ENCODE measurements around the gene NOC2L.

Gene NOC2L

GRCh38 chr1:974293-974640 lies 15.2 kb upstream of the NOC2L start:
- DNase-seq = no peak

GRCh38 chr1:973459-974292 lies 14.6 kb upstream of the NOC2L start:
- DNase-seq = no peak

GRCh38 chr1:972726-973458 lies 13.8 kb upstream of the NOC2L start:
- DNase-seq = no peak

DNA sequence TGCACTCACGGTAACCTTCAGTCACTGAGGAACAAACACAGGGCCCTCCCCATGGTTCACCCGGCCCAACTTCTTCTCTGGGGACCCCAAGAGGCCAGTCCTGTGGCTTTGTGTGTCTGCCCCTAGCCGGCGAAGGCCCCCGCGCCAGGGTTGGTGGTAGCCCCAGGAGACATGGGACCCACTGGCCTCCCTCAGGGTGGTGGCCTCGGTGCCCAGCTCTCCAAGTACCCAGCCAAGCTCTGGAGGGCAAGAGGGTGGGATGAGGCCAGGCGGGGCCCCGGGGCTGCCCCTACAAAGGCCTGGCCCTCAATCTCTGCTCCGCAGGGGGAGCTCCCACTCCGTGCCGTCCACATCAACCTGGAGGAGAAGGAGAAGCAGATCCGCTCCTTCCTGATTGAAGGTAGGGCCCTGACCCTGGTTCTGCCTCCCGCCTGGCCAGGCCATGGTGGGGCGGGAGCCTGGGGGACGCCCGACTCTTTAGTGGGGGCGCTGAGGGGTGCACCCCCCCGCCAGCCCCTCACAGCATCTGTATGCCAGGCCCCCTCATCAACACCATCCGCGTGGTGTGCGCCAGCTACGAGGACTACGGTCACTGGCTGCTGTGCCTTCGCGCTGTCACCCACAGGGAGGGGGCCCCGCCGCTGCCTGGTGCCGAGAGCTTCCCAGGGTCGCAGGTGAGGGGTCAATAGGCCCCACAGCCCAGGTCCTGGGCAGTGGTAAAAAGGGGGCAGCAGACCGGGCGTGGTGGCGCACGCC lies 12.9 kb upstream of the NOC2L start:
- DNase-seq = no peak

DNA sequence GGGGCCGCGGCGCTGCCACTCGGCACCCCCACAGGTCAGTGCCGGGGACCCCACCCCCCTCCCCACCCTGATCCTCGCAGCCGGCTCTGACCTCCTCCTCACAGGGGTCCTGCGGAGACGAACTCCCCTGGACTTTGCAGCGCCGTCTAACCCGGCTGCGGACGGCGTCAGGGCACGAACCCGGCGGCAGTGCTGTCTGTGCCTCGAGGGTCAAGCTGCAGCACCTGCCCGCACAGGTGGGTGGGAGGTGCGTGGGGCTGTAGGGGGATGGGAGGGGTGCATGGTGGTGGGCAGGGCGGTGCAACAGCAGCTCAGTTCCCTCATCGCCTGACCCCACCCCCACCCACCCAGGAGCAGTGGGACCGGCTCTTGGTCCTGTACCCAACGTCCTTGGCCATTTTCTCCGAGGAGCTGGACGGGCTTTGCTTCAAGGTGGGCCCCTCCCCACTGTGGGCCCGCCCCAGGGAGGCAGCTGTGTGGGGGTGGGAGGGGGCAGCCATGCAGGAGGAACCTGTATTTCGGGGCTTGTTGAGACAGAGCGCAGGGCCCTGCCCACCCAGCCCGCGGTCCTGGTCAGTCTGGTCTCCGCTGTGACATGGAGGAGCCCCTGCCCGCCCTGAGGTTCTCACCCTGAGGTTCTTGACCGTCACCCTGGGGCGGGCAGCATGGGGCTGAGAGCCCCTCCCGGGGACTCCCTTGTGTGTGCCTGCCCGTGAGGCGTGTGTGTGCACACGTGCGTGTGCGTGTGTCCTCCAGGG lies 12.1 kb upstream of the NOC2L start:
- DNase-seq = no peak

DNA sequence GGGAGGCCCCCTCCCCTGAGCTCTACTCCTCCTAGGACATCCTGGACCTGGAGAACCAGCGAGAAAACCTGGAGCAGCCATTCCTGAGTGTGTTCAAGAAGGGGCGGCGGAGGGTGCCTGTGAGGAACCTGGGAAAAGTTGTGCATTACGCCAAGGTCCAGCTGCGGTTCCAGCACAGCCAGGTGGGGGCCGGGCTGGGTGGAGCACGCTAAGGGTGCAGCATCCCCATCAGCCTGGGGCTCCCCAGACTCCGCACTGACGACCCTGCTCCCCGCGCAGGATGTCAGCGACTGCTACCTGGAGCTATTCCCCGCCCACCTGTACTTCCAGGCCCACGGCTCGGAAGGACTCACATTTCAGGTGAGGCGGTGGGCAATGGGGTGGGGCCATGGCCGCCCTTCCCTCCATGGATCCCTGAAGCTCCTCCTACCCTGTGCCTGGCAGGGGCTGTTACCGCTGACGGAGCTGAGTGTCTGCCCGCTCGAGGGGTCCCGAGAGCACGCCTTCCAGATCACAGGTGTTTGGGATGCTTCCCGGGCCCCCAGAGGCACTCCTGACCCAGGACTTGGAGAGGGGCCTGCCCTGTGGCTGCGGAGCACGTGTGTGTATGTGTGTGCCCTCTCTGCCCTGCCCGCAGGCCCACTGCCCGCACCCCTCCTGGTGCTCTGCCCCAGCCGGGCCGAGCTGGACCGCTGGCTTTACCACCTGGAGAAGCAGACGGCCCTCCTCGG lies 11.4 kb upstream of the NOC2L start:
- DNase-seq = no peak

DNA sequence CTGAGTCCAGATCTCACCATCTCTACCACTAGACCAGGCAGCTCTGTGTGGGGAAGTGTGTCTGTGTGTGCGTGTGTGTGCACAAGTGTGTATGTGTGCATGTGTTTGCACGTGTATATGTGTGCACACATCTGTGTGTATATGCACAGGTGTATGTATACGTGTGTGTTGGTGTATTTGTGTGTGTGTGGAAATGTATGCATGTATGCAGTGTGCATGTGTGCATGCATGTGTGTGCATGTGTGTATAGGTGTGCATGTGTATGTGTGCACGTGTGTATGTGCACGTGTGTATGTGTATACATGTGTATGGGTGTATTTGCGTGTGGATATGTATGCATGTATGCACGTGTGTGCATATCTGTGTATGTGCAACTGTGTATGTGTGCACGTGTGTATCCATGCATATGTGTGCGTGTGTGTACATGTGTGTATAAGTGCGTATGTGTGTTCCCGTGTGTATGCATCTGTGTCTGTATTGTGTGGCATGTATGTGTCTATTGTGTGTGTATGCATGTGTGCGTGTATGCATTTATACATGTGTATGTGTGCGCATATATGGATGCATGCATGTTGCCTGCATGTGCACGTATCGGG lies 10.3 kb upstream of the NOC2L start:
- no peak for DNase-seq

GRCh38 chr1:967466-968343 lies 8.6 kb upstream of the NOC2L start:
- no peak for DNase-seq

DNA sequence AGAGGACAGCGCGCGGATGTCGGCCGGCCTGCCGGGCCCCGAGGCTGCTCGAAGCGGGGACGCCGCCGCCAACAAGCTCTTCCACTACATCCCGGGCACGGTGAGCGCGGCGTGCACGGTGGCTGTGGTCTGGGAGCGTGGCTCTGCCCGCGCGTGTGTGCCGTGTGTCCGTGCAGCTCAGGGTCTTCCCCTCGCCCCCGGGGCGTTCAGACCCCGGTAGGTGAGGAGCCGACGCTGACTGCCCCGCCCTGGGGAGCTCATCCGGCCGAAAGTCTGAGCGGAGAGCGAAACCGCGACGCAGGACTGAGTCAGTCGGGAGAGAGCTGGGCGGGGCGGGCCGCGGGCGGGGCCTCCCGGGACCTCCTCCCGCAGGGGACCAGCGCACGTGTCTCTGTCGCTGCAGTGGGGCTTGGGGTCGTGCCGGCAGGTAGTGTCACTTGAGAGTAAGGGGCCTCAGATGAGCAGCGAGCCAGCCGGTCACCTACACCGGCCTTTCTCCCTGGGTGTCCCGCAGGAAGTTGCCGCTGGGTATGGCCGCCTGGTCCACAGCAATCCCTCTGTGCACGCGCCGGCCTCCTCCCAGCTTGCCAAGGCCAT lies 7.7 kb upstream of the NOC2L start:
- peak; percentile 86 for DNase-seq

GRCh38 chr1:966135-966703 lies 7.2 kb upstream of the NOC2L start, which contains the start of gene PLEKHN1:
TSS of gene PLEKHN1 (plus strand) at chr1:966482. CDS start at chr1:966532, 50 bp downstream.
- DNase-seq = no peak

GRCh38 chr1:965526-966134 lies 6.6 kb upstream of the NOC2L start:
- no peak for DNase-seq

GRCh38 chr1:964691-965525 lies 5.9 kb upstream of the NOC2L start:
- no peak for DNase-seq

DNA sequence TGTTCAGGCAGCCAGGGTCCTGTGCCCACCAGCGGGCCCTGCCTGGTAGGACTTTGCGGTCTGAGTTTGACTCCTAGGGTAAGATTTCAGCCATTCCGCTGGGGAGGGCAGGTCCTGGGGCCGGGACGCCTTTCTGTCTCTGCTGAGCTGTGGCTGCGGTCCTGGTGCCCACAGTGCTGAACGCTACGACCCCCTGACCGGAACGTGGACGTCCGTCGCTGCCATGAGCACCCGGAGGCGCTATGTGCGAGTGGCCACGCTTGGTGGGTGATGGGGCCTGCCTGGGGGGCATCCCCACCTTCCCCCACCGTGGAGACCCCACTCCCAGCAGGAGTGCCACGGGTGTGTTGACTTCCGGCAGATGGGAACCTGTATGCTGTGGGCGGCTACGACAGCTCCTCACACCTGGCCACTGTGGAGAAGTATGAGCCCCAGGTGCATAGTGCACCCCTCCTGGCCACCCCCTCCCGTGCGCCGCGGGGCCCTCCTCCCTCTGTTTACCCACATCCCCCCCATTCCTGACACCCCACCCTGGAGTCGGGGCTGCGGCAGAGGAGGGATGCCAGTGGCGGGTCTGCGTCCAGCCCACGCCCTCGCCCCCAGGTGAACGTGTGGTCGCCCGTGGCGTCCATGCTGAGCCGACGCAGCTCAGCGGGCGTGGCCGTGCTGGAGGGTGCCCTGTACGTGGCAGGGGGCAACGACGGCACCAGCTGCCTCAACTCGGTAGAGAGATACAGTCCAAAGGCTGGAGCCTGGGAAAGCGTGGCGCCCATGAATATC lies 4.9 kb upstream of the NOC2L start:
- no peak for DNase-seq

GRCh38 chr1:963301-963651 lies 4.2 kb upstream of the NOC2L start:
- DNase-seq = no peak

DNA sequence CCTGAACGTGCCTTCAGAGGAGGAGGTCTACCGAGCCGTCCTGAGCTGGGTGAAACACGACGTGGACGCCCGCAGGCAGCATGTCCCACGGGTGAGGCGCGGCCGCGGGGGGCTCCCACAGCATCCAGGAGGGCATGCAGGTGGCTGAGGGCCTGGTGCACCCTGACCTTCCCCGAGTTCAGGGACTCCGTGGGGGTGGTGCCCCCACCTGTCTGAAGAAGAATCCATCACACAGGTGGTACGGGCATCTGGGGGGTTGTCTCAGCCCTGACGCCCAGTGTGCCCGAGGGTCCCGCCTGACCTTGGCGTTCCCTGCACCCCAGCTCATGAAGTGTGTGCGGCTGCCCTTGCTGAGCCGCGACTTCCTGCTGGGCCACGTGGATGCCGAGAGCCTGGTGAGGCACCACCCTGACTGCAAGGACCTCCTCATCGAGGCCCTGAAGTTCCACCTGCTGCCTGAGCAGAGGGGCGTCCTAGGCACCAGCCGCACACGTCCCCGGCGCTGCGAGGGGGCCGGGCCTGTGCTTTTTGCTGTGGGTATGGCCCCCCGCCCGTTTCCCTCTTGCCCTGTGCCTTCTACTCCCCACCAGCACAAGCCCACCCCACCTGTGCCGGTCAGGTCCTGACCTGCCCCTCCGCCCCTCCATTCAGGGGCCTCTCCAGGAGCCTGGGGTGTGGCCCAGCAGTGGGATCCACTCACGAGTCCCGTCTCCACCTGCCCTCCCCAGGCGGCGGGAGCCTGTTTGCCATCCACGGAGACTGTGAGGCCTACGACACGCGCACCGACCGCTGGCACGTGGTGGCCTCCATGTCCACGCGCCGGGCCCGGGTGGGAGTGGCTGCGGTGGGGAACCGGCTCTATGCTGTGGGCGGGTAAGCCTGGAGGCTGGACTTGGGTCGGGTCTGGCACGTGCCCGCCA lies 3.6 kb upstream of the NOC2L start:
- DNase-seq = no peak

DNA sequence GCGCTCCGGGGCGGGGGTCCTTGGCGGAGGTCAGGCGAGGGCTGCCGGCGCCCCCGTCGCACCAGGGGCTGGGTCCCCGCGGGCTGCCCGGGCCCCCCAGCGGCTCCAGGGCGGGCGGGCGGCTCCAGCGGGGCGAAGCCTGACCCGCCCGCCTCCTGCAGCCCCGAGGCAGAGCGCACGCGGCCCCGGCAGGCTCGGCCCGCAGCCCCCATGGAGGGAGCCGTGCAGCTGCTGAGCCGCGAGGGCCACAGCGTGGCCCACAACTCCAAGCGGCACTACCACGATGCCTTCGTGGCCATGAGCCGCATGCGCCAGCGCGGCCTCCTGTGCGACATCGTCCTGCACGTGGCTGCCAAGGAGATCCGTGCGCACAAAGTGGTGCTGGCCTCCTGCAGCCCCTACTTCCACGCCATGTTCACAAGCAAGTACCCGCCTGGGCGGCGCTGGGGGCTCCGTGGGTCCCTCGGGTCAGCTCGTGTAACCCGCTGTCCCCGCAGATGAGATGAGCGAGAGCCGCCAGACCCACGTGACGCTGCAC lies 2.1 kb upstream of the NOC2L start:
- DNase-seq = no peak
